Measurements from ENCODE around the gene NIN.
"Not testable (repeated sequence)": the region's sequence is repeated elsewhere in the genome, so short reads cannot be mapped to it uniquely, and the experiment has no call there.

NIN gene

GRCh38 chr14:50816395-50817047, 14.4 kb downstream of the NIN start:
- DNase-seq, result no peak

- not testable (repeated sequence) for DNase-seq
These were observed 15.4 kb downstream of the NIN start for GRCh38 chr14:50815526-50815925.

- DNase-seq, result not testable (repeated sequence)
These were observed 15.9 kb downstream of the NIN start for GRCh38 chr14:50815058-50815457.

GRCh38 chr14:50814161-50814560, 16.8 kb downstream of the NIN start:
- no peak for DNase-seq

GRCh38 chr14:50813544-50813863, 17.5 kb downstream of the NIN start:
- no peak for DNase-seq

GRCh38 chr14:50812856-50813543, 18.0 kb downstream of the NIN start:
- DNase-seq, result no peak

- DNase-seq, result no peak
These were observed 18.8 kb downstream of the NIN start for GRCh38 chr14:50812180-50812579.

- no peak for DNase-seq
These were observed 22.9 kb downstream of the NIN start for GRCh38 chr14:50808053-50808452.

GRCh38 chr14:50806241-50806933, 24.6 kb downstream of the NIN start:
- DNase-seq, result no peak

- no peak for DNase-seq
These were observed 25.6 kb downstream of the NIN start for GRCh38 chr14:50805396-50805795.

- DNase-seq, result no peak
These were observed 26.7 kb downstream of the NIN start for GRCh38 chr14:50804181-50804721.

- no peak for DNase-seq
These were observed 29.3 kb downstream of the NIN start for GRCh38 chr14:50801706-50802105.

- no peak for DNase-seq
These were observed 30.9 kb downstream of the NIN start for GRCh38 chr14:50800032-50800431.

GRCh38 chr14:50798048-50798421, 32.9 kb downstream of the NIN start:
- no peak for DNase-seq

- DNase-seq, result no peak
These were observed 33.5 kb downstream of the NIN start for GRCh38 chr14:50797250-50798047.

GRCh38 chr14:50796390-50796789, 34.6 kb downstream of the NIN start:
- no peak for DNase-seq

- no peak for DNase-seq
These were observed 35.1 kb downstream of the NIN start for GRCh38 chr14:50795909-50796308.

GRCh38 chr14:50795142-50795541, 35.8 kb downstream of the NIN start:
- DNase-seq, result no peak

- DNase-seq, result no peak
These were observed 36.8 kb downstream of the NIN start for GRCh38 chr14:50794068-50794645.

GRCh38 chr14:50792634-50793068, 38.3 kb downstream of the NIN start:
- no peak for DNase-seq

- DNase-seq, result no peak
These were observed 38.9 kb downstream of the NIN start for GRCh38 chr14:50792051-50792477.

- DNase-seq, result no peak
These were observed 39.8 kb downstream of the NIN start for GRCh38 chr14:50791201-50791600.

GRCh38 chr14:50790589-50790988, 40.4 kb downstream of the NIN start:
- DNase-seq, result no peak

Measured in GOT3 (cell line).